ENCODE measurements around the gene FOCAD. TPM values are rescaled to one million over a fixed set of nuclear protein-coding genes. Genes with fewer than 3 reads are reported as not detected.

The FOCAD gene
- total RNA-seq, 1 experiment from 2014 or later, result 40.7 TPM

- Histone ChIP-seq H3K4me2 (ENCODE audit: low read length) (no peak overlapping the region), H3K79me2 (ENCODE audit: insufficient read depth, low read length) (no peaks in the 10 kb centered on the region), H4K20me1 (ENCODE audit: insufficient read depth) (no peaks in the 10 kb centered on the region), H3K4me1 (ENCODE audit: control insufficient read depth in 1 of 2, insufficient read depth in 2 of 2, low read length in 2 of 2) (no peaks in the 10 kb centered on the region), H2AFZ (ENCODE audit: low read depth, low read length, poor library complexity, severe bottlenecking) (no peak overlapping the region), H3K9me3 (ENCODE audit: control insufficient read depth in 1 of 2, insufficient read depth in 1 of 2, low read depth in 1 of 2, low read length in 2 of 2) (no peaks in the 10 kb centered on the region), H3K27ac (ENCODE audit: low read depth, low read length) (no peak overlapping the region), H3K27me3 (ENCODE audit: insufficient read depth, low read length) (no peaks in the 10 kb centered on the region), H3K9ac (ENCODE audit: low read length) (no peak overlapping the region), H3K4me3 (replicated peaks in 1 of 2; ENCODE audit: low read depth in 1 of 2, low read length in 2 of 2) (no peak overlapping the region), H3K9me2 (ENCODE audit: insufficient read depth) (no peaks in the 10 kb centered on the region), H3K36me3 (ENCODE audit: control insufficient read depth in 1 of 2, insufficient read depth in 2 of 2, low read length in 2 of 2) (no peaks in the 10 kb centered on the region)
- ATAC-seq, result no peak
- DNase-seq (ENCODE audit: low read depth, low spot score), result no peak
- CTCF ChIA-PET, result no interaction called here
- POLR2A ChIA-PET, result no interaction called here
- BruUV-seq (replicated peaks), result no TSS peak
- TF ChIP-seq SRF (IDR thresholded peaks at IDR 0.05; ENCODE audit: low read depth), result no peak
- TF ChIP-seq ZNF274 (IDR thresholded peaks at IDR 0.05; ENCODE audit: low read depth, low read length), result no peak
- TF ChIP-seq ZFX (IDR thresholded peaks at IDR 0.05), result no peak
- TF ChIP-seq YY1 (IDR thresholded peaks at IDR 0.05; ENCODE audit: extremely low read depth, insufficient replicate concordance, low read depth, low read length), result no peak
- TF ChIP-seq MAX (IDR thresholded peaks at IDR 0.05), result no peak
- no peak for TF ChIP-seq RAD21 (IDR thresholded peaks at IDR 0.05; ENCODE audit: low read depth)
- no peak for TF ChIP-seq EZH2phosphoT487 (IDR thresholded peaks at IDR 0.05; ENCODE audit: borderline replicate concordance)
- RAD21 ChIA-PET (ENCODE audit: low non-redundant PET in 1 of 2, low total read pairs in 2 of 2, uncharacterized antibody in 2 of 2, unreplicated experiment in 2 of 2), result no interaction called here
- intact Hi-C loops (cut with micrococcal nuclease), result no loop called here
These were observed 317.5 kb downstream of the FOCAD start for GRCh38 chr9:21001581-21001980.

GRCh38 chr9:21002040-21002439 is 318.0 kb downstream of the FOCAD start:
- ChIA-PET RAD21 (ENCODE audit: low non-redundant PET in 1 of 2, low total read pairs in 2 of 2, uncharacterized antibody in 2 of 2, unreplicated experiment in 2 of 2) (no interaction called here), POLR2A (no interaction called here), CTCF (no interaction called here)
- no peak for DNase-seq (ENCODE audit: low read depth, low spot score)
- no peaks in the 10 kb centered on the region for H3K79me2 ChIP-seq (ENCODE audit: insufficient read depth, low read length)
- no peaks in the 10 kb centered on the region for H3K9me2 ChIP-seq (ENCODE audit: insufficient read depth)
- H3K4me1 ChIP-seq (ENCODE audit: control insufficient read depth in 1 of 2, insufficient read depth in 2 of 2, low read length in 2 of 2), result no peaks in the 10 kb centered on the region
- no TSS peak for BruUV-seq (replicated peaks)
- no peak overlapping the region for H3K27ac ChIP-seq (ENCODE audit: low read depth, low read length)
- H3K9me3 ChIP-seq (ENCODE audit: control insufficient read depth in 1 of 2, insufficient read depth in 1 of 2, low read depth in 1 of 2, low read length in 2 of 2), result no peaks in the 10 kb centered on the region
- no peak for ATAC-seq
- H2AFZ ChIP-seq (ENCODE audit: low read depth, low read length, poor library complexity, severe bottlenecking), result no peak overlapping the region
- intact Hi-C loops (cut with micrococcal nuclease), result no loop called here
- no peak overlapping the region for H3K4me3 ChIP-seq (replicated peaks in 1 of 2; ENCODE audit: low read depth in 1 of 2, low read length in 2 of 2)
- TF ChIP-seq ZBTB33 (IDR thresholded peaks at IDR 0.05; ENCODE audit: extremely low read depth, insufficient replicate concordance, low read length), result no peak
- no peak for TF ChIP-seq YY1 (IDR thresholded peaks at IDR 0.05; ENCODE audit: extremely low read depth, insufficient replicate concordance, low read depth, low read length)
- no peak for TF ChIP-seq EGR1 (IDR thresholded peaks at IDR 0.05; ENCODE audit: low read depth)
- TF ChIP-seq ZFX (IDR thresholded peaks at IDR 0.05), result no peak
- no peak for TF ChIP-seq CEBPB (IDR thresholded peaks at IDR 0.05; ENCODE audit: low read depth)
- no peak for TF ChIP-seq FOSL1 (IDR thresholded peaks at IDR 0.05; ENCODE audit: low read depth)
- no peak for TF ChIP-seq SIN3A (IDR thresholded peaks at IDR 0.05; ENCODE audit: low read depth)
- no peak for TF ChIP-seq POLR2A (IDR thresholded peaks at IDR 0.05; ENCODE audit: borderline replicate concordance, extremely low read depth, insufficient read depth, insufficient read length)
- no peak for TF ChIP-seq MAX (IDR thresholded peaks at IDR 0.05)
- TF ChIP-seq TCF7L2 (IDR thresholded peaks at IDR 0.05; ENCODE audit: borderline replicate concordance, extremely low read depth, insufficient read depth, insufficient read length), result no peak
- no peaks in the 10 kb centered on the region for H3K27me3 ChIP-seq (ENCODE audit: insufficient read depth, low read length)
- no peak overlapping the region for H3K4me2 ChIP-seq (ENCODE audit: low read length)
- H4K20me1 ChIP-seq (ENCODE audit: insufficient read depth), result no peaks in the 10 kb centered on the region
- H3K36me3 ChIP-seq (ENCODE audit: control insufficient read depth in 1 of 2, insufficient read depth in 2 of 2, low read length in 2 of 2), result no peaks in the 10 kb centered on the region
- no peak overlapping the region for H3K9ac ChIP-seq (ENCODE audit: low read length)

Data from HCT116 (cell line).